HEK293 (cell line): ENCODE data around the gene ITGB5.

Experiments
- CTCF ChIA-PET: fragments of 350-600 bp; formaldehyde crosslinking; extraction: SDS; loops from one replicate; lab custom pipeline; 2021; ENCODE audit warnings: antibody characterized with exemption; lab: Yijun Ruan, JAX
- POLR2A ChIA-PET: fragments of 300-600 bp; formaldehyde crosslinking; extraction: SDS; loops from one replicate; lab custom pipeline; 2020; ENCODE audit warnings: antibody characterized with exemption, inconsistent platforms; lab: Yijun Ruan, JAX
- H3K27ac ChIP-seq: fragments of 200-500 bp; sonication (Bioruptor generic); 2 replicates; pipeline ENCODE4 v1.5.1; 2014; ENCODE audit warnings: low read depth, low read length, control low read depth, inconsistent platforms; ENCODE audit errors: extremely low read depth
- H3K36me3 ChIP-seq, 2 experiments: fragments of 200-500 bp in 1 of 2; sonication (Bioruptor generic) in 1 of 2; 1 replicate in 1 of 2; 2 replicates in 1 of 2; pipeline ENCODE4 v1.5.1; 2014 to 2017; ENCODE audit warnings: inconsistent platforms in 2 of 2, low read length in 2 of 2; ENCODE audit not compliant: control insufficient read depth in 2 of 2, insufficient read depth in 1 of 2
- H3K4me1 ChIP-seq: fragments of 200-500 bp; sonication (Bioruptor generic); 2 replicates; pipeline ENCODE4 v1.5.1; 2014; ENCODE audit warnings: mild to moderate bottlenecking, low read length, inconsistent platforms; ENCODE audit not compliant: control insufficient read depth, insufficient read depth
- H3K4me3 ChIP-seq: 2 replicates; pipeline ENCODE4 v1.5.1; 2011; ENCODE audit warnings: low read depth, mild to moderate bottlenecking, control low read depth, low read length, moderate library complexity
- H3K9me3 ChIP-seq: fragments of 200-500 bp; sonication (Bioruptor generic); 2 replicates; pipeline ENCODE4 v1.5.1; 2014; ENCODE audit warnings: low read depth, low read length, inconsistent platforms; ENCODE audit not compliant: control insufficient read depth, insufficient read depth
- GLIS1 ChIP-seq: fragments of 450-650 bp; formaldehyde crosslinking; IDR thresholded peaks from 2 replicates; pipeline ENCODE4 v1.5.1; 2016; ENCODE audit warnings: missing biosample characterization, missing genetic modification characterization
- KLF1 ChIP-seq: fragments of 450-650 bp; formaldehyde crosslinking; IDR thresholded peaks from 2 replicates; pipeline ENCODE4 v1.5.1; 2016; ENCODE audit warnings: missing biosample characterization, missing genetic modification characterization
- KLF8 ChIP-seq: fragments of 450-650 bp; formaldehyde crosslinking; IDR thresholded peaks from 2 replicates; pipeline ENCODE4 v1.5.1; 2016; ENCODE audit warnings: missing biosample characterization, missing genetic modification characterization
- SP2 ChIP-seq: fragments of 450-650 bp; formaldehyde crosslinking; IDR thresholded peaks from 2 replicates; pipeline ENCODE4 v1.5.1; 2016; ENCODE audit warnings: missing biosample characterization, missing genetic modification characterization
- ZFP69B ChIP-seq: fragments of 450-650 bp; formaldehyde crosslinking; IDR thresholded peaks from 2 replicates; pipeline ENCODE4 v1.5.1; 2016; ENCODE audit warnings: missing biosample characterization, missing genetic modification characterization
- ZIC2 ChIP-seq: fragments of 450-650 bp; formaldehyde crosslinking; IDR thresholded peaks from 2 replicates; pipeline ENCODE4 v1.5.1; 2016; ENCODE audit warnings: missing biosample characterization, missing genetic modification characterization
- ZNF223 ChIP-seq: fragments of 450-650 bp; formaldehyde crosslinking; IDR thresholded peaks from 2 replicates; pipeline ENCODE4 v1.5.1; 2016; ENCODE audit warnings: missing biosample characterization, missing genetic modification characterization
- ZNF354C ChIP-seq: fragments of 450-650 bp; formaldehyde crosslinking; IDR thresholded peaks from 2 replicates; pipeline ENCODE4 v1.5.1; 2016; ENCODE audit warnings: missing biosample characterization, missing genetic modification characterization, low read depth, borderline replicate concordance
- ZNF366 ChIP-seq: fragments of 450-650 bp; formaldehyde crosslinking; conservative IDR thresholded peaks from 2 replicates; pipeline ENCODE4 v1.5.1; 2016; ENCODE audit warnings: missing biosample characterization, missing genetic modification characterization
- ZNF561 ChIP-seq: fragments of 450-650 bp; IDR thresholded peaks from 2 replicates; pipeline ENCODE4 v1.5.1; 2018; ENCODE audit warnings: missing biosample characterization, missing genetic modification characterization, borderline replicate concordance
- ZSCAN16 ChIP-seq: fragments of 450-650 bp; formaldehyde crosslinking; IDR thresholded peaks from 2 replicates; pipeline ENCODE4 v1.5.1; 2016; ENCODE audit warnings: missing biosample characterization, missing genetic modification characterization
- TF ChIP-seq, protein P1 (sequence below): fragments of 450-650 bp; formaldehyde crosslinking; IDR thresholded peaks from 2 replicates; pipeline ENCODE4 v1.5.1; 2016; ENCODE audit warnings: missing biosample characterization, missing genetic modification characterization, borderline replicate concordance
- TF ChIP-seq, protein P2 (sequence below): fragments of 450-650 bp; formaldehyde crosslinking; IDR thresholded peaks from 2 replicates; pipeline ENCODE4 v1.5.1; 2016; ENCODE audit warnings: missing biosample characterization, missing genetic modification characterization
- TF ChIP-seq, protein P3 (sequence below): fragments of 450-650 bp; formaldehyde crosslinking; IDR thresholded peaks from 2 replicates; pipeline ENCODE4 v1.5.1; 2016; ENCODE audit warnings: missing biosample characterization, missing genetic modification characterization
- TF ChIP-seq, protein P4 (sequence below): fragments of 450-650 bp; formaldehyde crosslinking; IDR thresholded peaks from 2 replicates; pipeline ENCODE4 v1.5.1; 2017; ENCODE audit warnings: missing biosample characterization, missing genetic modification characterization

ITGB5 gene

DNA sequence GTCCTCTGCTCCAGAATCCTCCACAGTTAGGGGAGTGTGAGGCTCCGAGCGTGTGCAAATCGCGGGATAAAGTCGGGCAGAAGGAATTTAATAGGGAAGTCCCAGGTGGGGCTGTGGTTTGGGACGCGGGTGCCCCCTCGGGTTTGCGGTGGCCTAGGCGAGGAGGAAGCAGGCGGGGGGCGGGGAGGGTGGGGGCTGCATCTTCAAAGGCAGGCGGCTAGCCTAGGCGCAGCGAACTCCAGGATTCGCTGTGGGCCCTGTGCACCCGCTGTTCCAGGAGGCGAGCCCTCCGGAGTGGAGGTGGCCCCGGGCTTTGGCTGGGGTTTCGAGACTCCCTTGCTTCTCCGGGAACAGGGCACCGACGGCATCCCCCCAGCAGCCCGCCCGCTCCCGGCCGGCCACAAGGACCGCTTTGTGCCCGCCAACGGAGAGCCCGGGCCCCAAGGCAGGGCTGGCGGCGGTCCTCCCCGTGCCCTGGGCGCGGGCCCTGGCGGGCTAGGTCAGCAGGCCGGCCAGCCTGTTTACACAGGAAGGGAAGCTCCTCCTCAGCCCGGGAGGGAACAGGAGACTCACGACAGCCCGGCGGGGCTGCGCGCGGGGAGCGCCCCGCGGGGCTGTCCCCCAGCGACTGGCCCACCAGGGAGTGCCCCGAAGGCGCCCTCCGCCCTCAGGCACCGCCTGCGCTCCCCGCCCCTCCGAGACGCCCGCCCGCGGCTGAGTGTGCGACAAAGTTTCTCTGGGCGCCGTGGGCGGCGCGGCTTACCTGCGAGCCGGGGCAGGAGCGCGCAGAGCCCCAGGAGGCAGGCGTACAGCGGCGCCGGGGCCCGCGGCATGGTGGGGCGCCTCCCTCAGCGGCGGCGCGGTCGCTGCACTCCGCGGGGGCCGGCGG, 753 bp downstream of the ITGB5 start (continued):
- TF ChIP-seq, protein P1, sequence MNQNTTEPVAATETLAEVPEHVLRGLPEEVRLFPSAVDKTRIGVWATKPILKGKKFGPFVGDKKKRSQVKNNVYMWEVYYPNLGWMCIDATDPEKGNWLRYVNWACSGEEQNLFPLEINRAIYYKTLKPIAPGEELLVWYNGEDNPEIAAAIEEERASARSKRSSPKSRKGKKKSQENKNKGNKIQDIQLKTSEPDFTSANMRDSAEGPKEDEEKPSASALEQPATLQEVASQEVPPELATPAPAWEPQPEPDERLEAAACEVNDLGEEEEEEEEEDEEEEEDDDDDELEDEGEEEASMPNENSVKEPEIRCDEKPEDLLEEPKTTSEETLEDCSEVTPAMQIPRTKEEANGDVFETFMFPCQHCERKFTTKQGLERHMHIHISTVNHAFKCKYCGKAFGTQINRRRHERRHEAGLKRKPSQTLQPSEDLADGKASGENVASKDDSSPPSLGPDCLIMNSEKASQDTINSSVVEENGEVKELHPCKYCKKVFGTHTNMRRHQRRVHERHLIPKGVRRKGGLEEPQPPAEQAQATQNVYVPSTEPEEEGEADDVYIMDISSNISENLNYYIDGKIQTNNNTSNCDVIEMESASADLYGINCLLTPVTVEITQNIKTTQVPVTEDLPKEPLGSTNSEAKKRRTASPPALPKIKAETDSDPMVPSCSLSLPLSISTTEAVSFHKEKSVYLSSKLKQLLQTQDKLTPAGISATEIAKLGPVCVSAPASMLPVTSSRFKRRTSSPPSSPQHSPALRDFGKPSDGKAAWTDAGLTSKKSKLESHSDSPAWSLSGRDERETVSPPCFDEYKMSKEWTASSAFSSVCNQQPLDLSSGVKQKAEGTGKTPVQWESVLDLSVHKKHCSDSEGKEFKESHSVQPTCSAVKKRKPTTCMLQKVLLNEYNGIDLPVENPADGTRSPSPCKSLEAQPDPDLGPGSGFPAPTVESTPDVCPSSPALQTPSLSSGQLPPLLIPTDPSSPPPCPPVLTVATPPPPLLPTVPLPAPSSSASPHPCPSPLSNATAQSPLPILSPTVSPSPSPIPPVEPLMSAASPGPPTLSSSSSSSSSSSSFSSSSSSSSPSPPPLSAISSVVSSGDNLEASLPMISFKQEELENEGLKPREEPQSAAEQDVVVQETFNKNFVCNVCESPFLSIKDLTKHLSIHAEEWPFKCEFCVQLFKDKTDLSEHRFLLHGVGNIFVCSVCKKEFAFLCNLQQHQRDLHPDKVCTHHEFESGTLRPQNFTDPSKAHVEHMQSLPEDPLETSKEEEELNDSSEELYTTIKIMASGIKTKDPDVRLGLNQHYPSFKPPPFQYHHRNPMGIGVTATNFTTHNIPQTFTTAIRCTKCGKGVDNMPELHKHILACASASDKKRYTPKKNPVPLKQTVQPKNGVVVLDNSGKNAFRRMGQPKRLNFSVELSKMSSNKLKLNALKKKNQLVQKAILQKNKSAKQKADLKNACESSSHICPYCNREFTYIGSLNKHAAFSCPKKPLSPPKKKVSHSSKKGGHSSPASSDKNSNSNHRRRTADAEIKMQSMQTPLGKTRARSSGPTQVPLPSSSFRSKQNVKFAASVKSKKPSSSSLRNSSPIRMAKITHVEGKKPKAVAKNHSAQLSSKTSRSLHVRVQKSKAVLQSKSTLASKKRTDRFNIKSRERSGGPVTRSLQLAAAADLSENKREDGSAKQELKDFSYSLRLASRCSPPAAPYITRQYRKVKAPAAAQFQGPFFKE (tag by site-specific recombination) = no peak
- peak; percentile 64 for TF ChIP-seq GLIS1 (tag by site-specific recombination)
- peak; percentile 33; the same call in 1 of the 2 replicates for TF ChIP-seq KLF1 (tag by site-specific recombination)
- TF ChIP-seq, protein P2, sequence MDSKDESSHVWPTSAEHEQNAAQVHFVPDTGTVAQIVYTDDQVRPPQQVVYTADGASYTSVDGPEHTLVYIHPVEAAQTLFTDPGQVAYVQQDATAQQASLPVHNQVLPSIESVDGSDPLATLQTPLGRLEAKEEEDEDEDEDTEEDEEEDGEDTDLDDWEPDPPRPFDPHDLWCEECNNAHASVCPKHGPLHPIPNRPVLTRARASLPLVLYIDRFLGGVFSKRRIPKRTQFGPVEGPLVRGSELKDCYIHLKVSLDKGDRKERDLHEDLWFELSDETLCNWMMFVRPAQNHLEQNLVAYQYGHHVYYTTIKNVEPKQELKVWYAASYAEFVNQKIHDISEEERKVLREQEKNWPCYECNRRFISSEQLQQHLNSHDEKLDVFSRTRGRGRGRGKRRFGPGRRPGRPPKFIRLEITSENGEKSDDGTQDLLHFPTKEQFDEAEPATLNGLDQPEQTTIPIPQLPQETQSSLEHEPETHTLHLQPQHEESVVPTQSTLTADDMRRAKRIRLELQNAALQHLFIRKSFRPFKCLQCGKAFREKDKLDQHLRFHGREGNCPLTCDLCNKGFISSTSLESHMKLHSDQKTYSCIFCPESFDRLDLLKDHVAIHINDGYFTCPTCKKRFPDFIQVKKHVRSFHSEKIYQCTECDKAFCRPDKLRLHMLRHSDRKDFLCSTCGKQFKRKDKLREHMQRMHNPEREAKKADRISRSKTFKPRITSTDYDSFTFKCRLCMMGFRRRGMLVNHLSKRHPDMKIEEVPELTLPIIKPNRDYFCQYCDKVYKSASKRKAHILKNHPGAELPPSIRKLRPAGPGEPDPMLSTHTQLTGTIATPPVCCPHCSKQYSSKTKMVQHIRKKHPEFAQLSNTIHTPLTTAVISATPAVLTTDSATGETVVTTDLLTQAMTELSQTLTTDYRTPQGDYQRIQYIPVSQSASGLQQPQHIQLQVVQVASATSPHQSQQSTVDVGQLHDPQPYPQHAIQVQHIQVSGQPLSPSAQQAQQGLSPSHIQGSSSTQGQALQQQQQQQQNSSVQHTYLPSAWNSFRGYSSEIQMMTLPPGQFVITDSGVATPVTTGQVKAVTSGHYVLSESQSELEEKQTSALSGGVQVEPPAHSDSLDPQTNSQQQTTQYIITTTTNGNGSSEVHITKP (tag by site-specific recombination) = peak; percentile 84
- peak; percentile 32; the same call in 1 of the 2 replicates for TF ChIP-seq SP2 (tag by site-specific recombination)
- 0 out of 2 replicates have a peak, but pooled peaks have one; percentile 29 for TF ChIP-seq ZNF561
- TF ChIP-seq KLF8 (tag by site-specific recombination) = peak; percentile 53; the same call in 1 of the 2 replicates
- no peak for TF ChIP-seq ZSCAN16 (tag by site-specific recombination)
- TF ChIP-seq ZIC2 = peak; percentile 59
- no peak for TF ChIP-seq ZNF354C (tag by site-specific recombination)

DNA sequence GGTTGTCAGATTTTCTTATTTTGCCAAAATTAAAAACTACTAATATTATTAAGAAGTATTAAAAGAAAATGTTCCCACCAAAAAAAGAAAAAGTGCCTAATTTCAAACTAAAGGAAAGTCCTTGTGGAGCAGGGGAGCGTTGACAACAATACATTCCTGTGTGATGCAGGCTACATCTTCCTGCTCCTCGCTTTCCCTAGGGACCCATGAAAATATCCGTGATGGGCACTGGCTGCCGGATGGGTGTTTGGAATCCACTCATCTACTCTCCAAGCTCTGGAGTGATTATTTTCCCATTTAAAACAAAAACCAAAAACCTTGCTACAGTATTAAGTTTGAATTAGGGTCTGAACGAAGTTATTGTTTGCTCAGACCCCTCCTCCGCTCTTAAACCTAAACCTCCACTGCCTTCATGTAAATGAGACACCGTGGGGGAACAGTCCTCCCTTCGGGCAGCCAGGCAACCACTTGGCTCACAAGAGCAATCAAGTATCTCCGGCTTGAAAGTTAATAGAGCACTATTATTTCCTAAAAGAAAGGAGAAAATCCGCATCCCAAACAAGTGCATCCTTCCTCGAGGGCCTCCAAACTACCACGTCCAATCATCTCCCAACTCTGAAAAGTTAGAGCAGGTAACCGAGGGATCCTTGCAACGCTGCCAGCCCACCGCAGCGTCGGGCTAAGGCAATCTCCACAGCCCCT, 1.5 kb downstream of the ITGB5 start:
- ChIA-PET CTCF (no interaction called here), POLR2A (no interaction called here)
- Histone ChIP-seq H3K4me3 (peak overlapping the region; percentile 58), H3K4me1 (no peaks in the 10 kb centered on the region), H3K36me3 (no peaks in the 10 kb centered on the region), H3K9me3 (no peaks in the 10 kb centered on the region), H3K27ac (no peak overlapping the region)
- TF ChIP-seq ZNF366 (0 out of 2 replicates have a peak, but pooled peaks have one; percentile 11), ZFP69B (no peak), GLIS1 (tag by site-specific recombination) (peak; percentile 67; the same call in 1 of the 2 replicates), ZNF223 (tag by site-specific recombination) (no peak)
- TF ChIP-seq, protein P3, sequence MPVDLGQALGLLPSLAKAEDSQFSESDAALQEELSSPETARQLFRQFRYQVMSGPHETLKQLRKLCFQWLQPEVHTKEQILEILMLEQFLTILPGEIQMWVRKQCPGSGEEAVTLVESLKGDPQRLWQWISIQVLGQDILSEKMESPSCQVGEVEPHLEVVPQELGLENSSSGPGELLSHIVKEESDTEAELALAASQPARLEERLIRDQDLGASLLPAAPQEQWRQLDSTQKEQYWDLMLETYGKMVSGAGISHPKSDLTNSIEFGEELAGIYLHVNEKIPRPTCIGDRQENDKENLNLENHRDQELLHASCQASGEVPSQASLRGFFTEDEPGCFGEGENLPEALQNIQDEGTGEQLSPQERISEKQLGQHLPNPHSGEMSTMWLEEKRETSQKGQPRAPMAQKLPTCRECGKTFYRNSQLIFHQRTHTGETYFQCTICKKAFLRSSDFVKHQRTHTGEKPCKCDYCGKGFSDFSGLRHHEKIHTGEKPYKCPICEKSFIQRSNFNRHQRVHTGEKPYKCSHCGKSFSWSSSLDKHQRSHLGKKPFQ (tag by site-specific recombination) = no peak
- TF ChIP-seq, protein P4, sequence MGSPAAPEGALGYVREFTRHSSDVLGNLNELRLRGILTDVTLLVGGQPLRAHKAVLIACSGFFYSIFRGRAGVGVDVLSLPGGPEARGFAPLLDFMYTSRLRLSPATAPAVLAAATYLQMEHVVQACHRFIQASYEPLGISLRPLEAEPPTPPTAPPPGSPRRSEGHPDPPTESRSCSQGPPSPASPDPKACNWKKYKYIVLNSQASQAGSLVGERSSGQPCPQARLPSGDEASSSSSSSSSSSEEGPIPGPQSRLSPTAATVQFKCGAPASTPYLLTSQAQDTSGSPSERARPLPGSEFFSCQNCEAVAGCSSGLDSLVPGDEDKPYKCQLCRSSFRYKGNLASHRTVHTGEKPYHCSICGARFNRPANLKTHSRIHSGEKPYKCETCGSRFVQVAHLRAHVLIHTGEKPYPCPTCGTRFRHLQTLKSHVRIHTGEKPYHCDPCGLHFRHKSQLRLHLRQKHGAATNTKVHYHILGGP (tag by site-specific recombination) = no peak
